ENCODE data around the gene BANK1.

GRCh38 chr4:101753721-101754120 is 36.8 kb upstream of the BANK1 start:
- TF ChIP-seq YY1 (IDR thresholded peaks at IDR 0.05; ENCODE audit: low read depth) (no peak), TAF1 (IDR thresholded peaks at IDR 0.05; ENCODE audit: low read depth) (no peak), RAD21 (IDR thresholded peaks at IDR 0.05; ENCODE audit: low read depth) (no peak), CEBPB (IDR thresholded peaks at IDR 0.05) (peak; percentile 60; the same call in 1 of the 2 replicates), REST (IDR thresholded peaks at IDR 0.05; ENCODE audit: low read depth) (no peak), TCF12 (IDR thresholded peaks at IDR 0.05; ENCODE audit: low read depth) (no peak), EGR1 (IDR thresholded peaks at IDR 0.05) (no peak)

Data from Ishikawa (cell line).